Measurements from ENCODE around the gene ZCCHC7. TPM values are rescaled to one million over a fixed set of nuclear protein-coding genes. Genes with fewer than 3 reads are reported as not detected.

Gene ZCCHC7
- total and polyA plus RNA-seq, 9 of the 15 experiments (the other 6 are each of a cell fraction or from before 2014, with no cell fraction given) = 34.1 to 68.9 (median 48.8) TPM

DNA sequence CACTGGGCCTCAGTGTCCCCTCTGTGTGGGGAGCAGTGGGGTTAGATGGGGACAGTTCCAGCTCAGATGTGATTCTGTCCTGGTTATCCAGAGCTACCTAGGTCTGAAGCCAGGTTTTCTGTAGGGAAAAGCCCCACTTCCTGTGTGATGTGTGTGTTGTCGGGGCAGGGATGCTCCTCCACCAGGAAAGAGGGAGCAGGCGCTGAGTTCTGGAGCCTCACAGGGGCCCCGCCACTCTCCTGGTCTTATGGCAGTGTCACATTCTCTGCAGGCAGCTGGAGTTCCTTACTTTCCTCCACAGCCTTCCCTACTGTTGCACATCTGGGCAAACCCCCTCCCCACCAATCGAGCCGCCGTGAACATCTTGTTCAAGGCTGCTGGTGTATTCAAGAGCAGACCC lies 263.0 kb downstream of the ZCCHC7 start:
- no peak for ATAC-seq
- Histone ChIP-seq H3K27ac (ENCODE audit: extremely low read depth, low read depth, low read length) (no peak overlapping the region), H3K4me2 (ENCODE audit: insufficient read depth, low read length) (no peak overlapping the region), H4K20me1 (replicated peaks; ENCODE audit: control insufficient read depth, insufficient read depth, low read length) (no peaks in the 10 kb centered on the region), H3K4me1 (replicated peaks in 1 of 2; ENCODE audit: control insufficient read depth in 2 of 2, insufficient read depth in 2 of 2, low read length in 2 of 2) (peaks cover 11 to 12% of the 10 kb centered on the region in 2 experiments; a peak in 4 of 5 replicates), H3K9ac (ENCODE audit: insufficient read depth in 1 of 2, low read depth in 2 of 2, low read length in 2 of 2) (no peak overlapping the region), H3K9me1 (ENCODE audit: control insufficient read depth, insufficient read depth, low read length) (peaks cover 3% of the 10 kb centered on the region), H3K4me3 (no peak overlapping the region), H3K79me2 (ENCODE audit: control insufficient read depth, insufficient read depth, low read length) (no peaks in the 10 kb centered on the region), H3K27me3 (ENCODE audit: control insufficient read depth in 2 of 2, insufficient read depth in 2 of 2, low read length in 2 of 2) (peaks cover 3 to 12% of the 10 kb centered on the region in 2 experiments; a peak in 3 of 5 replicates), H3K36me3 (ENCODE audit: control insufficient read depth, insufficient read depth, low read length) (no peaks in the 10 kb centered on the region), H3K9me3 (replicated peaks; ENCODE audit: control insufficient read depth, insufficient read depth, low read depth, low read length) (peaks cover 8% of the 10 kb centered on the region), H2AFZ (ENCODE audit: low read depth, low read length) (peak overlapping the region; percentile 29)
- POLR2A ChIA-PET = interaction anchor here (0.7 to 1.0 kb wide), 2 partner anchors 47 to 608 kb away, joined by 3 read pairs; no protein-coding TSS in a partner anchor
- DNase-seq (ENCODE audit: extremely low read depth in 1 of 4, low spot score in 3 of 4) = no peak
- in situ Hi-C loops (cut with MboI) (no loop called here), intact Hi-C loops (cut with micrococcal nuclease) (loop anchor here (10.0 kb wide), 1 partner anchor 189 kb away; no protein-coding TSS in a partner anchor)
- 56% methylated on average over 6 of the region's 6 CpGs for WGBS (ENCODE audit: insufficient coverage, low coverage, missing lambda C conversion rate)
- FAIRE-seq = no peak
- no TSS peak for BruUV-seq (replicated peaks)
- CTCF ChIA-PET (ENCODE audit: low intra/inter-chr PET ratio) = interaction anchor here (0.6 kb wide), 1 partner anchor 392 kb away, joined by 4 read pairs; no protein-coding TSS in a partner anchor
- TF ChIP-seq ZNF785 (CRISPR knock-in tag; IDR thresholded peaks at IDR 0.05) = no peak
- no peak for TF ChIP-seq RFX1 (IDR thresholded peaks at IDR 0.05)
- TF ChIP-seq, protein P1, sequence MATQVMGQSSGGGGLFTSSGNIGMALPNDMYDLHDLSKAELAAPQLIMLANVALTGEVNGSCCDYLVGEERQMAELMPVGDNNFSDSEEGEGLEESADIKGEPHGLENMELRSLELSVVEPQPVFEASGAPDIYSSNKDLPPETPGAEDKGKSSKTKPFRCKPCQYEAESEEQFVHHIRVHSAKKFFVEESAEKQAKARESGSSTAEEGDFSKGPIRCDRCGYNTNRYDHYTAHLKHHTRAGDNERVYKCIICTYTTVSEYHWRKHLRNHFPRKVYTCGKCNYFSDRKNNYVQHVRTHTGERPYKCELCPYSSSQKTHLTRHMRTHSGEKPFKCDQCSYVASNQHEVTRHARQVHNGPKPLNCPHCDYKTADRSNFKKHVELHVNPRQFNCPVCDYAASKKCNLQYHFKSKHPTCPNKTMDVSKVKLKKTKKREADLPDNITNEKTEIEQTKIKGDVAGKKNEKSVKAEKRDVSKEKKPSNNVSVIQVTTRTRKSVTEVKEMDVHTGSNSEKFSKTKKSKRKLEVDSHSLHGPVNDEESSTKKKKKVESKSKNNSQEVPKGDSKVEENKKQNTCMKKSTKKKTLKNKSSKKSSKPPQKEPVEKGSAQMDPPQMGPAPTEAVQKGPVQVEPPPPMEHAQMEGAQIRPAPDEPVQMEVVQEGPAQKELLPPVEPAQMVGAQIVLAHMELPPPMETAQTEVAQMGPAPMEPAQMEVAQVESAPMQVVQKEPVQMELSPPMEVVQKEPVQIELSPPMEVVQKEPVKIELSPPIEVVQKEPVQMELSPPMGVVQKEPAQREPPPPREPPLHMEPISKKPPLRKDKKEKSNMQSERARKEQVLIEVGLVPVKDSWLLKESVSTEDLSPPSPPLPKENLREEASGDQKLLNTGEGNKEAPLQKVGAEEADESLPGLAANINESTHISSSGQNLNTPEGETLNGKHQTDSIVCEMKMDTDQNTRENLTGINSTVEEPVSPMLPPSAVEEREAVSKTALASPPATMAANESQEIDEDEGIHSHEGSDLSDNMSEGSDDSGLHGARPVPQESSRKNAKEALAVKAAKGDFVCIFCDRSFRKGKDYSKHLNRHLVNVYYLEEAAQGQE (IDR thresholded peaks at IDR 0.05; ENCODE audit: borderline replicate concordance) = no peak
- TF ChIP-seq, protein P1 (CRISPR knock-in tag; IDR thresholded peaks at IDR 0.05; ENCODE audit: low read depth) = no peak
- no peak for TF ChIP-seq ZNF24 (IDR thresholded peaks at IDR 0.05)
- TF ChIP-seq BMI1 (IDR thresholded peaks at IDR 0.05; ENCODE audit: low read length) = no peak
- no peak for TF ChIP-seq BRD4 (IDR thresholded peaks at IDR 0.05)
- TF ChIP-seq GTF2B (IDR thresholded peaks at IDR 0.05; ENCODE audit: extremely low read depth, insufficient read length) = no peak
- TF ChIP-seq XRCC3 (IDR thresholded peaks at IDR 0.05) = no peak
